ENCODE data around the gene GALNT18.

GALNT18 gene

DNA sequence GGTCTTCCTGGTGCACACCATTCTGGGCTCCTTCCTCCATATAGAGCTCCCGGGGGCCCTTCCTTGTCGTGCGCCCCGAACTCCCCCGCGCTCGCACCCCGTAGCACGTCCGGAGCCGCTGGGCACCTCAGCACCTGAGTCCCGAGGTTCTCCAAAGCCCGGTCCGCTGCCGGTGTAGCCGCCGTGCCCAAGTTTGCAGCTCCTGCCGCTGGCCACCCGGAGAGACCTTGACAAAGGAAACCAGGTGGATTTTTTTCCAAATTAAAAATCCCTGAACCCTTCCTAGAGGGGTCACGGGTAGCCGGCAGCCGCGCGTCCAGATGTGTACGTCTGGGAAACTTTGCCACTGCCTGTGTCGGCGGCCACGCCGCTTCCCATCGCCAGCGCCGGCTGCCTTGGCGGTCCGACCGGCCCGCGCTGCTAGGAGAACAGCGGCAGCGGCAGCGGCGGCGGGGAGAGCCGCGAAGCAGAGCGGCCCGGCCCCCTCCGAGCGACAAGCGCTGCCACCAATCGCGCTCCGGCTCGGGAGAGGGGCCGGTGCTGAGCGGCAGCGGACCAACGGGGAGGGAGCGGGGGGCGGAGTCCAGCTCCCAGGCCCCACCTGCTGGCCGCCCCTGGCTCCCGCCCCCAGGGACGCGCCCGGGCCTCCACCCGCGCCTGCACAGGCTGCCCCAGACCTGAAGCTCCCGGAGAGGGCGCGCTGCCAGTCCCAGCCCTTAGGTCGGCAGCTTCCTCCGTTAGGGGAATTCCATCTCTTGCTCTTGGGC, at the start of gene GALNT18:
TSS of gene GALNT18 (minus strand) at position 433 of the 767 bp plus-strand sequence.
- peaks cover 11% of the 10 kb centered on the region for H3K4me1 ChIP-seq (ENCODE audit: control insufficient read depth, insufficient read depth, low read length)
- no peaks in the 10 kb centered on the region for H3K9me3 ChIP-seq (ENCODE audit: control insufficient read depth, insufficient read depth, low read length)
- H3K27me3 ChIP-seq (ENCODE audit: control insufficient read depth, insufficient read depth, low read length), result peaks cover 45% of the 10 kb centered on the region
- H3K9ac ChIP-seq (ENCODE audit: low read depth, low read length), result 0 out of 2 replicates have a peak within 1 kb of the TSS, but pooled peaks have one; percentile 10
- H3K27ac ChIP-seq (ENCODE audit: low read depth, low read length), result no peak within 1 kb of the TSS
- peak within 1 kb of the TSS; percentile 65 for H3K4me3 ChIP-seq (ENCODE audit: low read depth, low read length)
- H3K36me3 ChIP-seq (ENCODE audit: control insufficient read depth, insufficient read depth, low read length), result no peaks in the 10 kb centered on the region

DNA sequence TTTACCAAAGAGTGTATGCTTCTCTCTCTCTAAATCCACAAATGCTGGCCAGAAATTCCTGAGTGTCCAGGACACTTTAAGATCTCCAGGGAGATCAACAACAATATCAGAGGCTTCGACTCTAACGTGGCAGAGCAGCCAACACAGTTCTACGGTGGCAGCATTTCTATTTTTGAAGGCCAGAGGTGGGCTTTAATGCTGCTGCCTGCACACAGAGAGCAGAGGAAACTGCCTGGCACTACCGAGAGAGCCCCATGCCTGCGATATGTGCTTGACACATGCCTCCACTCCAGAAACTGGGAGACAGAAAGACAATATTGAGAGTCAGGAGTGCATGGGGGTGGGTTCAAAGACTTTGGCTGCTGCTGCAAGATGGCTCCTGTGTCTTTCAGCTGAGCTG, 48.8 kb upstream of the GALNT18 start:
- Histone ChIP-seq H3K4me1 (ENCODE audit: control insufficient read depth, insufficient read depth, low read length) (peaks cover 4% of the 10 kb centered on the region; the same call in 1 of the 2 replicates), H3K9me3 (ENCODE audit: control insufficient read depth, insufficient read depth, low read length) (no peaks in the 10 kb centered on the region), H3K4me3 (ENCODE audit: low read depth, low read length) (no peak overlapping the region), H3K9ac (ENCODE audit: low read depth, low read length) (no peak overlapping the region), H3K27ac (ENCODE audit: low read depth, low read length) (no peak overlapping the region), H3K36me3 (ENCODE audit: control insufficient read depth, insufficient read depth, low read length) (no peaks in the 10 kb centered on the region), H3K27me3 (ENCODE audit: control insufficient read depth, insufficient read depth, low read length) (no peaks in the 10 kb centered on the region)

GRCh38 chr11:11669233-11669846, 47.5 kb upstream of the GALNT18 start:
- H3K27me3 ChIP-seq (ENCODE audit: control insufficient read depth, insufficient read depth, low read length), result no peaks in the 10 kb centered on the region
- H3K4me3 ChIP-seq (ENCODE audit: low read depth, low read length), result no peak overlapping the region
- H3K36me3 ChIP-seq (ENCODE audit: control insufficient read depth, insufficient read depth, low read length), result no peaks in the 10 kb centered on the region
- no peak overlapping the region for H3K27ac ChIP-seq (ENCODE audit: low read depth, low read length)
- H3K9me3 ChIP-seq (ENCODE audit: control insufficient read depth, insufficient read depth, low read length), result no peaks in the 10 kb centered on the region
- H3K4me1 ChIP-seq (ENCODE audit: control insufficient read depth, insufficient read depth, low read length), result peaks cover 4% of the 10 kb centered on the region; the same call in 1 of the 2 replicates
- H3K9ac ChIP-seq (ENCODE audit: low read depth, low read length), result no peak overlapping the region

DNA sequence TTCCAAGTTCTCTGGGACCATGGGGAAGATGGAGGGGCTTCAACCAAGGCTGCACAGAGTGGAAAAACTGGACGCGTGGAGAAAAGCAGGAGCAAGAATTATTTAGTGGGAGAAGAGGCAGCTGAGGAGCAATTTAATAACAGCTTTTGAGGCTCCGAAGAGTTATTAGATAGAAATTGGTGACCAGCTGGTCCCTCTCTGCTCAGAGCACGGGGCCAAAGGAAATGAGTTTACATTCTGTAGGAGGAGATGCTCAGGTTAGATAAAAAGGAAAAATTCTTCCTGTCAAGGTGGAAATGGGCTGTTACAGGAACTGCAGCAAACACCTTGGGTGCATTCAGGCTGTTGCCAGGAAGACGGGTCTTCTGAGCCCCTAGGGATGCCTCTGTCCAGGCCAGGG, 47.0 kb upstream of the GALNT18 start:
- Histone ChIP-seq H3K27ac (ENCODE audit: low read depth, low read length) (no peak overlapping the region), H3K9me3 (ENCODE audit: control insufficient read depth, insufficient read depth, low read length) (no peaks in the 10 kb centered on the region), H3K36me3 (ENCODE audit: control insufficient read depth, insufficient read depth, low read length) (no peaks in the 10 kb centered on the region), H3K9ac (ENCODE audit: low read depth, low read length) (no peak overlapping the region), H3K4me3 (ENCODE audit: low read depth, low read length) (no peak overlapping the region), H3K27me3 (ENCODE audit: control insufficient read depth, insufficient read depth, low read length) (no peaks in the 10 kb centered on the region), H3K4me1 (ENCODE audit: control insufficient read depth, insufficient read depth, low read length) (peaks cover 4% of the 10 kb centered on the region; the same call in 1 of the 2 replicates)

DNA sequence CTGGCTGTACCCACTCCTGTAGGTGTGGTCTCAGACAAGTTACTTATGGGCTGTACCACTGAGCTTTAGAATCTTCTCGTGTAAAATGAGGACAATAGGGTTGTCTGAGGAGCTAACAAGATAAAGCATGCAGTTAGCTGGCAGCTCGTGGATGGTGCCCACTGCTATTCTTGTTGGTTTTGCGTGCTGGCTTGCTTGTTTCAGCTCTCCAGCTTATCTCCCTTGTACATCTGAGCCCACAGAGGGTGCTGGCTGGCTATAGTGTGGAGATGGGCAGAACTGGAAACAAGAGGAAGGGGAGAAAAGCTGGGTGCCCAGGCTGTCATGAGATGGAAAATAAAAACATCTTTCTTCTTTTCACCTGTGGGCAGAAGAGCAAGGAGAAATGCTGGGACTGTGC, 46.5 kb upstream of the GALNT18 start:
- H3K4me3 ChIP-seq (ENCODE audit: low read depth, low read length), result no peak overlapping the region
- H3K36me3 ChIP-seq (ENCODE audit: control insufficient read depth, insufficient read depth, low read length), result no peaks in the 10 kb centered on the region
- H3K27ac ChIP-seq (ENCODE audit: low read depth, low read length), result no peak overlapping the region
- peaks cover 4% of the 10 kb centered on the region; the same call in 1 of the 2 replicates for H3K4me1 ChIP-seq (ENCODE audit: control insufficient read depth, insufficient read depth, low read length)
- H3K9ac ChIP-seq (ENCODE audit: low read depth, low read length), result no peak overlapping the region
- no peaks in the 10 kb centered on the region for H3K9me3 ChIP-seq (ENCODE audit: control insufficient read depth, insufficient read depth, low read length)
- H3K27me3 ChIP-seq (ENCODE audit: control insufficient read depth, insufficient read depth, low read length), result no peaks in the 10 kb centered on the region

- no peaks in the 10 kb centered on the region for H3K27me3 ChIP-seq (ENCODE audit: control insufficient read depth, insufficient read depth, low read length)
- peaks cover 6% of the 10 kb centered on the region for H3K4me1 ChIP-seq (ENCODE audit: control insufficient read depth, insufficient read depth, low read length)
- no peaks in the 10 kb centered on the region for H3K36me3 ChIP-seq (ENCODE audit: control insufficient read depth, insufficient read depth, low read length)
- no peak overlapping the region for H3K27ac ChIP-seq (ENCODE audit: low read depth, low read length)
- no peaks in the 10 kb centered on the region for H3K9me3 ChIP-seq (ENCODE audit: control insufficient read depth, insufficient read depth, low read length)
- H3K4me3 ChIP-seq (ENCODE audit: low read depth, low read length), result no peak overlapping the region
- no peak overlapping the region for H3K9ac ChIP-seq (ENCODE audit: low read depth, low read length)
Measured at GRCh38 chr11:11667056-11667455, 45.3 kb upstream of the GALNT18 start.

DNA sequence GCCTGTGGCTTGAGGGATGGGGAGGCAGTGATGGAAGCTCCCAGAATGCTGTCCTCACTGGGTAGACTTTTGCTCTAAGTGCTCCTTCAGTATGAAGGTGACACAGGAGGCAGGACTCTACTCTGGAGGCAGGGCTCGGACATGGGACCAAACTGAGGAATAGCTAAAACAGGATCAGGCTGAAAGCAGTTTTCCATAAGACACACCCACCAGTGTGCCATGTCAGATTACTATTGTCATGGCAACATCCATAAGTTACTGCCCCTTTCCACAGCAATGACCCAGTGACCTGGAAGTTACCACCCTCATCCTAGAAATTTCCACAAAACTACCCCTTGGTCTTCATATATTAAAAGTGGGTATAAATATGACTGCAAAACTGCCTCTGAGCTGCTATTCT, 43.6 kb upstream of the GALNT18 start:
- no peaks in the 10 kb centered on the region for H3K36me3 ChIP-seq (ENCODE audit: control insufficient read depth, insufficient read depth, low read length)
- peaks cover 15% of the 10 kb centered on the region for H3K4me1 ChIP-seq (ENCODE audit: control insufficient read depth, insufficient read depth, low read length)
- H3K4me3 ChIP-seq (ENCODE audit: low read depth, low read length), result no peak overlapping the region
- H3K27ac ChIP-seq (ENCODE audit: low read depth, low read length), result no peak overlapping the region
- H3K9ac ChIP-seq (ENCODE audit: low read depth, low read length), result no peak overlapping the region
- no peaks in the 10 kb centered on the region for H3K9me3 ChIP-seq (ENCODE audit: control insufficient read depth, insufficient read depth, low read length)
- H3K27me3 ChIP-seq (ENCODE audit: control insufficient read depth, insufficient read depth, low read length), result no peaks in the 10 kb centered on the region

DNA sequence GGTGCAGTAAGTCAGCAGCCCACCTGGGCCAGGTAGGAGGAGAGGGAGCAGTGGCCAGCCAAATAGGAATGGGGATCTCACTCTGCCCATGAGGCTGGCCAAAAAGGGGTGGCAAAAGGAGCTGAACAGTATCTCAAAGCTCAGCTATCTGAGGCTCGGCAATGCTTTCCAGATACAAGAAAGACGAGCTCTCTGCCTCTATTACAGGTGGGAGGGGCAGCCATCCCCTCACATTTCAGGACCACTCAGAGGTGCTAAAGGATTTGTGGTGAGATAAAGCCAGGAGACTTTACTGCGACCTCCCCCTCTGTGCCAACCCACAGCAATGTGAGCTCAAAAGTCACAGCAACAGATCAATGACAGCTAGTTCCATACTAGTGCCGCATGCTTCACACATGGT, 42.1 kb upstream of the GALNT18 start:
- Histone ChIP-seq H3K4me1 (ENCODE audit: control insufficient read depth, insufficient read depth, low read length) (peaks cover 15% of the 10 kb centered on the region), H3K27me3 (ENCODE audit: control insufficient read depth, insufficient read depth, low read length) (no peaks in the 10 kb centered on the region), H3K4me3 (ENCODE audit: low read depth, low read length) (no peak overlapping the region), H3K9me3 (ENCODE audit: control insufficient read depth, insufficient read depth, low read length) (no peaks in the 10 kb centered on the region), H3K27ac (ENCODE audit: low read depth, low read length) (no peak overlapping the region), H3K9ac (ENCODE audit: low read depth, low read length) (no peak overlapping the region), H3K36me3 (ENCODE audit: control insufficient read depth, insufficient read depth, low read length) (no peaks in the 10 kb centered on the region)

GRCh38 chr11:11662578-11662977, 40.8 kb upstream of the GALNT18 start:
- Histone ChIP-seq H3K9ac (ENCODE audit: low read depth, low read length) (no peak overlapping the region), H3K36me3 (ENCODE audit: control insufficient read depth, insufficient read depth, low read length) (no peaks in the 10 kb centered on the region), H3K4me1 (ENCODE audit: control insufficient read depth, insufficient read depth, low read length) (peaks cover 15% of the 10 kb centered on the region), H3K27me3 (ENCODE audit: control insufficient read depth, insufficient read depth, low read length) (no peaks in the 10 kb centered on the region), H3K9me3 (ENCODE audit: control insufficient read depth, insufficient read depth, low read length) (no peaks in the 10 kb centered on the region), H3K27ac (ENCODE audit: low read depth, low read length) (no peak overlapping the region), H3K4me3 (ENCODE audit: low read depth, low read length) (no peak overlapping the region)

DNA sequence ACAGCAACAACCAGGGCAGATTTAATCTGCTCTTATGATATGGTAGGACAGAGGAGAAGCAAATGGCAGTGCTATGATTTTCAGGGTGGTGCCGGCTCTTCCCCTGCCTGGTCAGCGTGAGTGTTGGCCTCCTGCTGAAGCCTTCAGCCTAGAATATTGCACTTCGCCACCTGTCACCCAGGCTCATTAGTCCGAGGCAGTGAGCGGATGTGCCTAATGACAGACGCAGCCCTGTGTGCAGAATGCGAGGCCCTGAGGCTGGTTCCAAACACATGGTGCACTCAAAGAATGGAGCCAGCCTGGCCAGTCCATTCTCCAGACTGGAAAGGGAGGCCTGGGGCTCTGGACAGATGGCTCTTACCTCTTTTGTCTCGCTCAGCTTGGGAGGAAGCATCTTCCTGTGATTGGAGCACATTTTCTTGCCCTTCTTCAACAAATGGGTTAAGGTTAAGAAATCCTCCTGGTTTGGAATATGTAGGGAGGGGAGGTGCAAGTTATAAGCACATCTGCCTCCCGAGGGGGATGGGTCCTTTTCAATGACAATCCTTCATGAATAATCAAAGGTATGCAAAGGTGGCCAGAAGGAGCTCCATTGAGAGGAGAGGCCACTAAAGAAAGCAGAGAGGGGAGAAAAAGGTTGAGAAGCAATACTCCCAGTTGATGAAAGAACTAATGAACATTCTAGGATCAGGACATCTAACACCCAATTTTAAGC, 39.7 kb upstream of the GALNT18 start:
- Histone ChIP-seq H3K36me3 (ENCODE audit: control insufficient read depth, insufficient read depth, low read length) (no peaks in the 10 kb centered on the region), H3K27ac (ENCODE audit: low read depth, low read length) (no peak overlapping the region), H3K9ac (ENCODE audit: low read depth, low read length) (no peak overlapping the region), H3K27me3 (ENCODE audit: control insufficient read depth, insufficient read depth, low read length) (no peaks in the 10 kb centered on the region), H3K4me1 (ENCODE audit: control insufficient read depth, insufficient read depth, low read length) (peaks cover 15% of the 10 kb centered on the region), H3K4me3 (ENCODE audit: low read depth, low read length) (no peak overlapping the region), H3K9me3 (ENCODE audit: control insufficient read depth, insufficient read depth, low read length) (no peaks in the 10 kb centered on the region)

- no peaks in the 10 kb centered on the region for H3K27me3 ChIP-seq (ENCODE audit: control insufficient read depth, insufficient read depth, low read length)
- no peaks in the 10 kb centered on the region for H3K36me3 ChIP-seq (ENCODE audit: control insufficient read depth, insufficient read depth, low read length)
- peaks cover 15% of the 10 kb centered on the region for H3K4me1 ChIP-seq (ENCODE audit: control insufficient read depth, insufficient read depth, low read length)
- no peak overlapping the region for H3K4me3 ChIP-seq (ENCODE audit: low read depth, low read length)
- H3K9ac ChIP-seq (ENCODE audit: low read depth, low read length), result no peak overlapping the region
- no peak overlapping the region for H3K27ac ChIP-seq (ENCODE audit: low read depth, low read length)
- H3K9me3 ChIP-seq (ENCODE audit: control insufficient read depth, insufficient read depth, low read length), result no peaks in the 10 kb centered on the region
Measured at GRCh38 chr11:11660363-11660740, 38.5 kb upstream of the GALNT18 start.
